Measurements from ENCODE around the gene GSAP. TPM values are rescaled to one million over a fixed set of nuclear protein-coding genes. Genes with fewer than 3 reads are reported as not detected.

The GSAP gene
- total RNA-seq, 4 donors from 2014 or later: 43.1 to 65.2 (median 52.4) TPM

- WGBS, 2 donors: 95 to 96% methylated on average over 5 of the region's 5 CpGs
- H3K36me3 ChIP-seq: no peaks in the 10 kb centered on the region
- no peaks in the 10 kb centered on the region for H3K27me3 ChIP-seq
- no peak for DNase-seq
- H3K4me3 ChIP-seq (replicated peaks in 1 of 3): no peak overlapping the region
- TF ChIP-seq, protein P1, sequence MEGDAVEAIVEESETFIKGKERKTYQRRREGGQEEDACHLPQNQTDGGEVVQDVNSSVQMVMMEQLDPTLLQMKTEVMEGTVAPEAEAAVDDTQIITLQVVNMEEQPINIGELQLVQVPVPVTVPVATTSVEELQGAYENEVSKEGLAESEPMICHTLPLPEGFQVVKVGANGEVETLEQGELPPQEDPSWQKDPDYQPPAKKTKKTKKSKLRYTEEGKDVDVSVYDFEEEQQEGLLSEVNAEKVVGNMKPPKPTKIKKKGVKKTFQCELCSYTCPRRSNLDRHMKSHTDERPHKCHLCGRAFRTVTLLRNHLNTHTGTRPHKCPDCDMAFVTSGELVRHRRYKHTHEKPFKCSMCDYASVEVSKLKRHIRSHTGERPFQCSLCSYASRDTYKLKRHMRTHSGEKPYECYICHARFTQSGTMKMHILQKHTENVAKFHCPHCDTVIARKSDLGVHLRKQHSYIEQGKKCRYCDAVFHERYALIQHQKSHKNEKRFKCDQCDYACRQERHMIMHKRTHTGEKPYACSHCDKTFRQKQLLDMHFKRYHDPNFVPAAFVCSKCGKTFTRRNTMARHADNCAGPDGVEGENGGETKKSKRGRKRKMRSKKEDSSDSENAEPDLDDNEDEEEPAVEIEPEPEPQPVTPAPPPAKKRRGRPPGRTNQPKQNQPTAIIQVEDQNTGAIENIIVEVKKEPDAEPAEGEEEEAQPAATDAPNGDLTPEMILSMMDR (IDR thresholded peaks at IDR 0.05): no peak
- no peak for TF ChIP-seq POLR2A (IDR thresholded peaks at IDR 0.05)
- intact Hi-C loops (cut with DNase I): loop anchor here (10.0 kb wide), 1 partner anchor 84 kb away; the partner anchor contains the start of gene PTPN12
- H3K27ac ChIP-seq: no peak overlapping the region
- peaks cover 0 to 4% of the 10 kb centered on the region in 2 donors for H3K4me1 ChIP-seq
- no peaks in the 10 kb centered on the region for H3K9me3 ChIP-seq
Measured at GRCh38 chr7:77450613-77451012, 34.5 kb upstream of the GSAP start.

DNA sequence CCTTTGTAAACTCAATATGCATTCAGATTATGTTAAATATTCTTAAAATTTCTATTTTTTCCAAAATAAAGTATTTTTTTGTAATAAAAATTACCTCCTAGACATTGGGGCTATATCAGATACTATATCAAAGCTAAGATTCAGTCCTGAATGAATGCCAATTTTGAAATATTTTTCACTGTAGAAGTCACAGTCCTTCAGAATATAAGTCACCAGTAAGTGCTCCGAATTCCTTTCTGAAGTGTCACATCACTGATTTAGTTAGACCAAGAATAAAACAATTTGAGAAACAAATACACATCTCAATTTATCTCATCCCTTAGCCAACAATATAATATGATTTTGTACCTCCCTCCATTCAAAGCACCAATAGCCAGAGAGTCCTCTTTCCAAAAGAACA is 33.9 kb upstream of the GSAP start:
- Histone ChIP-seq H3K9me3 (no peaks in the 10 kb centered on the region), H3K4me3 (replicated peaks in 1 of 3) (no peak overlapping the region), H3K27ac (no peak overlapping the region), H3K36me3 (no peaks in the 10 kb centered on the region), H3K27me3 (no peaks in the 10 kb centered on the region), H3K4me1 (peaks cover 0 to 4% of the 10 kb centered on the region in 2 donors)
- DNase-seq: no peak
- TF ChIP-seq POLR2A (IDR thresholded peaks at IDR 0.05): no peak
- TF ChIP-seq, protein P1 (IDR thresholded peaks at IDR 0.05): no peak
- WGBS, 2 donors: 73 to 78% methylated on average over 1 of the region's 1 CpG
- intact Hi-C loops (cut with DNase I): loop anchor here (10.0 kb wide), 1 partner anchor 85 kb away; the partner anchor contains the start of gene PTPN12

GRCh38 chr7:77447616-77448015 is 31.5 kb upstream of the GSAP start:
- peaks cover 0 to 5% of the 10 kb centered on the region in 2 donors for H3K4me1 ChIP-seq
- H3K4me3 ChIP-seq (replicated peaks in 1 of 3): no peak overlapping the region
- no peak for DNase-seq
- H3K9me3 ChIP-seq: no peaks in the 10 kb centered on the region
- 68 to 90% methylated on average over 1 of the region's 1 CpG for WGBS, 2 donors
- intact Hi-C loops (cut with DNase I): no loop called here
- no peaks in the 10 kb centered on the region for H3K36me3 ChIP-seq
- no peaks in the 10 kb centered on the region for H3K27me3 ChIP-seq
- TF ChIP-seq POLR2A (IDR thresholded peaks at IDR 0.05): no peak
- TF ChIP-seq, protein P1 (IDR thresholded peaks at IDR 0.05): no peak
- H3K27ac ChIP-seq: no peak overlapping the region

- Histone ChIP-seq H3K36me3 (no peaks in the 10 kb centered on the region), H3K4me3 (replicated peaks in 1 of 3) (no peak overlapping the region), H3K4me1 (peaks cover 0 to 5% of the 10 kb centered on the region in 2 donors), H3K27ac (peak overlapping the region in 2 of 3 donors; percentile 12 to 13), H3K9me3 (no peaks in the 10 kb centered on the region), H3K27me3 (no peaks in the 10 kb centered on the region)
- DNase-seq: peak; percentile 45 to 49
- WGBS, 2 donors: 13 to 15% methylated on average over 1 of the region's 1 CpG
- TF ChIP-seq, protein P1 (IDR thresholded peaks at IDR 0.05): no peak
- no peak for TF ChIP-seq POLR2A (IDR thresholded peaks at IDR 0.05)
- intact Hi-C loops (cut with DNase I): no loop called here
Measured at GRCh38 chr7:77444123-77444522, 28.0 kb upstream of the GSAP start.

GRCh38 chr7:77443042-77443441 is 26.9 kb upstream of the GSAP start:
- no peaks in the 10 kb centered on the region for H3K27me3 ChIP-seq
- no peaks in the 10 kb centered on the region for H3K9me3 ChIP-seq
- no peak overlapping the region for H3K27ac ChIP-seq
- intact Hi-C loops (cut with DNase I): no loop called here
- no peaks in the 10 kb centered on the region for H3K36me3 ChIP-seq
- H3K4me1 ChIP-seq: peaks cover 0 to 5% of the 10 kb centered on the region in 2 donors
- H3K4me3 ChIP-seq (replicated peaks in 1 of 3): no peak overlapping the region
- DNase-seq: no peak
- 97% methylated on average over 2 of the region's 2 CpGs for WGBS, 2 donors
- TF ChIP-seq POLR2A (IDR thresholded peaks at IDR 0.05): no peak
- TF ChIP-seq, protein P1 (IDR thresholded peaks at IDR 0.05): no peak

Data from thyroid gland (tissue), 4 donors.